Gastrocnemius medialis (tissue), 4 donors: ENCODE measurements around the gene MBD5.

Source experiments
- POLR2A ChIP-seq, 2 donors: fragments of 450-650 bp; IDR thresholded peaks; one replicate each; pipeline ENCODE4 v1.6.1; 2017; ENCODE audit warnings: antibody characterized with exemption in 2 of 2, mild to moderate bottlenecking in 2 of 2, moderate library complexity in 2 of 2
- TF ChIP-seq, protein P1 (sequence below), 5 experiments: fragments of 450-650 bp in 3 of 5; fragments of 200-600 bp in 2 of 5; sonication (generic) in 2 of 5; IDR thresholded peaks in 4 of 5; conservative IDR thresholded peaks in 1 of 5; 1 replicate in 4 of 5; 2 replicates in 1 of 5; pipeline ENCODE4 v1.5.1; 2016 to 2019; ENCODE audit warnings: antibody characterized with exemption in 5 of 5, mild to moderate bottlenecking in 3 of 5, moderate library complexity in 3 of 5

DNA sequence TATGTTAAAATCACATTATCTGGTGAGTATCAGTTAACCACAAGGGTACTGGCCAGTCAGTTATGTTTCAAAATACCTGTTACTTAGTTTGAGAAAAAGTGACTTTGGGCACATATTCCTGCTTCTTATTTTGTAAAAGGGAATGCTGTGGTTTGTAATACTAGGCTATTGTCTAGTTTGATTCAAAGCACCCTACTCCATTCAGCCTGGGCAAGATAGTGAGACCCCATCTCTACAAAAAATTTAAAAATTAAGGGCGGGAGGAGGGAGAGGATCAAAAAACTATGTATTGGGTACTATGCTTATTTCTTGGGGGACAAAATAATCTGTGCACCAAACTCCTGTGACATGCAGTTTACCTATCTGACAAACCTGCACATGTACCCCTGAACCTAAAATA is 18.9 kb downstream of the MBD5 start:
- TF ChIP-seq POLR2A (IDR thresholded peaks at IDR 0.05): no peak
- TF ChIP-seq, protein P1, sequence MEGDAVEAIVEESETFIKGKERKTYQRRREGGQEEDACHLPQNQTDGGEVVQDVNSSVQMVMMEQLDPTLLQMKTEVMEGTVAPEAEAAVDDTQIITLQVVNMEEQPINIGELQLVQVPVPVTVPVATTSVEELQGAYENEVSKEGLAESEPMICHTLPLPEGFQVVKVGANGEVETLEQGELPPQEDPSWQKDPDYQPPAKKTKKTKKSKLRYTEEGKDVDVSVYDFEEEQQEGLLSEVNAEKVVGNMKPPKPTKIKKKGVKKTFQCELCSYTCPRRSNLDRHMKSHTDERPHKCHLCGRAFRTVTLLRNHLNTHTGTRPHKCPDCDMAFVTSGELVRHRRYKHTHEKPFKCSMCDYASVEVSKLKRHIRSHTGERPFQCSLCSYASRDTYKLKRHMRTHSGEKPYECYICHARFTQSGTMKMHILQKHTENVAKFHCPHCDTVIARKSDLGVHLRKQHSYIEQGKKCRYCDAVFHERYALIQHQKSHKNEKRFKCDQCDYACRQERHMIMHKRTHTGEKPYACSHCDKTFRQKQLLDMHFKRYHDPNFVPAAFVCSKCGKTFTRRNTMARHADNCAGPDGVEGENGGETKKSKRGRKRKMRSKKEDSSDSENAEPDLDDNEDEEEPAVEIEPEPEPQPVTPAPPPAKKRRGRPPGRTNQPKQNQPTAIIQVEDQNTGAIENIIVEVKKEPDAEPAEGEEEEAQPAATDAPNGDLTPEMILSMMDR (IDR thresholded peaks at IDR 0.05 in 4 of 5, conservative IDR thresholded peaks at IDR 0.05 in 1 of 5): no peak
